GM12878 (cell line): ENCODE measurements around the gene FXYD1. TPM values are rescaled to one million over a fixed set of nuclear protein-coding genes. Genes with fewer than 3 reads are reported as not detected.

Experiments
- ATAC-seq: fragments of 200-7000 bp; cut with Tn5 transposase; 3 replicates; pipeline ENCODE4 v1.9.1; 2020; ENCODE audit warnings: mild to moderate bottlenecking, moderate library complexity
- BruUV-seq: library from RNA; stranded (reverse); fragments of 400-500 nt; replicated peaks from 2 replicates; lab custom pipeline; 2021; lab: Mats Ljungman, UMichigan
- CTCF ChIA-PET: fragments of 300-600 bp; sonication (Branson Sonifier 250); formaldehyde crosslinking; extraction: SDS; loops from one replicate; lab custom pipeline; 2021; ENCODE audit warnings: inconsistent platforms; lab: Yijun Ruan, JAX
- POLR2A ChIA-PET: fragments of 350-600 bp; formaldehyde crosslinking; extraction: SDS; loops from one replicate; lab custom pipeline; 2021; ENCODE audit warnings: inconsistent platforms; lab: Charles Lee
- RAD21 ChIA-PET: fragments of 300-600 bp; sonication (Branson Sonifier 250); formaldehyde crosslinking; loops from one replicate; lab custom pipeline; 2023; ENCODE audit warnings: antibody characterized with exemption; ENCODE audit not compliant: unreplicated experiment; lab: Charles Lee
- SMC1A ChIA-PET: fragments of 300-600 bp; sonication (Branson Sonifier 250); formaldehyde crosslinking; loops from one replicate; lab custom pipeline; 2023; ENCODE audit not compliant: unreplicated experiment, uncharacterized antibody; lab: Charles Lee
- DNase-seq: peaks from one replicate; pipeline ENCODE4 v3.0.0-alpha.2; 2011; ENCODE audit warnings: low read depth, low spot score
- FAIRE-seq: peaks from 3 replicates; lab custom pipeline; 2011; peaks lifted over from hg19 to GRCh38; lab: Jason Lieb, UNC
- H2AFZ ChIP-seq: 2 replicates; pipeline ENCODE4 v1.6.0; 2011; ENCODE audit warnings: low read depth, low read length, control low read depth; ENCODE audit not compliant: control insufficient read depth
- H3K27ac ChIP-seq: 2 replicates; pipeline ENCODE4 v1.5.1; 2011; ENCODE audit warnings: control low read depth; ENCODE audit not compliant: control insufficient read depth, insufficient read depth
- H3K27me3 ChIP-seq, 2 experiments: replicated peaks in 1 of 2; 2 replicates each; pipeline versions ENCODE4 v1.6.0 to v1.6.1; 2011; ENCODE audit warnings: low read length in 1 of 2; ENCODE audit not compliant: control insufficient read depth in 2 of 2, insufficient read depth in 2 of 2
- H3K36me3 ChIP-seq, 2 experiments: 2 replicates each; pipeline ENCODE4 v1.5.1; 2011; ENCODE audit warnings: low read length in 1 of 2; ENCODE audit not compliant: control insufficient read depth in 2 of 2, insufficient read depth in 2 of 2
- H3K4me1 ChIP-seq: 2 replicates; pipeline ENCODE4 v1.6.1; 2011; ENCODE audit warnings: mild to moderate bottlenecking, low read length, moderate library complexity, mixed read lengths; ENCODE audit not compliant: control insufficient read depth, insufficient read depth
- H3K4me2 ChIP-seq: 2 replicates; pipeline ENCODE4 v1.6.0; 2011; ENCODE audit warnings: control low read depth; ENCODE audit not compliant: control insufficient read depth, insufficient read depth
- H3K4me3 ChIP-seq: fragments of 200-600 bp; sonication (generic); 2 replicates; pipeline ENCODE4 v1.5.1; 2016
- H3K79me2 ChIP-seq: 2 replicates; pipeline ENCODE4 v1.6.0; 2011; ENCODE audit warnings: low read length; ENCODE audit not compliant: control insufficient read depth, insufficient read depth
- H3K9ac ChIP-seq: 2 replicates; pipeline ENCODE4 v1.8.0; 2011; ENCODE audit warnings: low read length, control low read depth, mixed read lengths; ENCODE audit not compliant: control insufficient read depth, insufficient read depth
- H3K9me3 ChIP-seq: replicated peaks from 3 replicates; pipeline ENCODE4 v1.5.1; 2011; ENCODE audit warnings: mild to moderate bottlenecking, low read length; ENCODE audit not compliant: control insufficient read depth, insufficient read depth
- H4K20me1 ChIP-seq: 2 replicates; pipeline ENCODE4 v1.6.0; 2011; ENCODE audit not compliant: control insufficient read depth, insufficient read depth
- ATF7 ChIP-seq: fragments of 450-650 bp; IDR thresholded peaks from 2 replicates; pipeline ENCODE4 v1.6.1; 2016; ENCODE audit warnings: low read depth, mild to moderate bottlenecking
- CHD4 ChIP-seq: fragments of 200-600 bp; sonication (generic); IDR thresholded peaks from 2 replicates; pipeline ENCODE4 v1.6.1; 2016; ENCODE audit warnings: mild to moderate bottlenecking
- CREM ChIP-seq: IDR thresholded peaks from 2 replicates; pipeline ENCODE4 v1.6.1; 2014; ENCODE audit warnings: antibody characterized with exemption, low read depth
- E4F1 ChIP-seq: fragments of 450-650 bp; IDR thresholded peaks from 2 replicates; pipeline ENCODE4 v1.6.1; 2018; ENCODE audit warnings: borderline replicate concordance, mild to moderate bottlenecking; ENCODE audit not compliant: partially characterized antibody
- NR2C2 ChIP-seq: IDR thresholded peaks from 2 replicates; pipeline ENCODE4 v1.6.1; 2011; ENCODE audit warnings: borderline replicate concordance, low read depth; ENCODE audit not compliant: control insufficient read depth, insufficient read length
- RCOR1 ChIP-seq: conservative IDR thresholded peaks from 2 replicates; pipeline ENCODE4 v1.6.1; 2012; ENCODE audit warnings: low read depth, low read length, improper control_type of control experiment
- SIX5 ChIP-seq: IDR thresholded peaks from 2 replicates; pipeline ENCODE4 v1.6.1; 2011; ENCODE audit warnings: mild to moderate bottlenecking, low read depth, low read length, moderate library complexity; ENCODE audit not compliant: severe bottlenecking
- TCF3 ChIP-seq: IDR thresholded peaks from 2 replicates; pipeline ENCODE4 v1.6.1; 2012; ENCODE audit warnings: low read depth, mild to moderate bottlenecking, low read length, borderline replicate concordance; ENCODE audit not compliant: insufficient read depth
- ZBTB40 ChIP-seq: fragments of 450-650 bp; IDR thresholded peaks from 2 replicates; pipeline ENCODE4 v1.6.1; 2016; ENCODE audit warnings: mild to moderate bottlenecking, moderate library complexity, borderline replicate concordance
- WGBS: methylation state at CpG from one replicate; pipeline ENCODE4 v1.1.6; 2016; ENCODE audit warnings: low lambda C conversion rate; ENCODE audit not compliant: insufficient replicate concordance, insufficient coverage; ENCODE audit errors: missing lambda C conversion rate; 5-methylcytosine and 5-hydroxymethylcytosine counted together
- in situ Hi-C: fragments of 300-500 bp; cut with MboI; formaldehyde crosslinking; loops from 9 replicates; pipeline ENCODE4 v1.14.3; 2018; ENCODE audit warnings: mixed read lengths
- intact Hi-C: fragments of 100-400 bp; cut with micrococcal nuclease; formaldehyde crosslinking; loops from one replicate; pipeline ENCODE4 v1.14.2; 2022; ENCODE audit not compliant: unreplicated experiment
- polyA plus RNA-seq, 11 experiments: library from polyadenylated mRNA; depleted of rRNA in 4 of 11; unstranded in 6 of 11; stranded (reverse) in 5 of 11; fragments of >200 nt; fragmentation: Nextera tagmentation in 4 of 11; fragmentation: Illumina TruSeq in 1 of 11; extraction: Ambion mirVana in 4 of 11; extraction: Trizol in 1 of 11; gene quantifications; 1 replicate in 1 of 11; 2 replicates in 10 of 11; pipeline versions ENCODE4 v1.2.1 to v1.2.3, GENCODE V29; 2011 to 2016; ENCODE audit warnings: inconsistent platforms in 2 of 11, missing spikeins in 2 of 11, low read depth in 1 of 11
- total RNA-seq, 4 experiments: library from RNA; depleted of rRNA in 3 of 4; stranded (reverse); fragments of >200 nt in 3 of 4; fragmentation: Illumina TruSeq in 1 of 4; extraction: Trizol in 1 of 4; gene quantifications; 2 replicates each; pipeline versions ENCODE4 v1.2.1 to v1.2.3, GENCODE V29; 2013 to 2021
- TF ChIP-seq, protein P1 (sequence below): IDR thresholded peaks from 2 replicates; pipeline ENCODE4 v1.6.1; 2011; ENCODE audit warnings: borderline replicate concordance, low read depth, mild to moderate bottlenecking, moderate library complexity, low read length; ENCODE audit not compliant: insufficient read depth, poor library complexity, severe bottlenecking

Gene FXYD1
- total and polyA plus RNA-seq, 10 of the 15 experiments (the other 5 are each of a cell fraction or from before 2014, with no cell fraction given), result 0.34 to 1.2 (median 0.49) TPM; not detected in 4

DNA sequence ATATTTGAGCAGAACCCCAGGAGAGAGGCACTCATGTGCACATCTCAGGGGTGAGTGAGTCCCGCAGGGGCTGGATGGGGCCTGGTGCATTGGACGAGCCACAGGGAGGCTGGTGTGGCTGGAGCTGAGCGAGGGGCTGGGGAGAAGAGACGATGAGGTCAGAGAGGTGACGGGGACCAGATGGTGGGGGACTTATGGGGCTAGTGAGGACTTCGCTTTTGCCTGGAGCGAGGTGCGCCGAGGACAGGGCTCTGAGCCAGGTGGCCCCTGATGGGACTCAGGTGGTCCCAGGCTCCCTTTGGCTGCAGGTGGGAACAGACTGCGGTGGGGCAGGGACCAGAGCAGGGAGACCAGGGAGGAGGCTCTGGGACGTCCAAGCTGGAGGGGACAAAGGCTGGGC is 29.9 kb upstream of the FXYD1 start (continued):
- TF ChIP-seq, protein P1, sequence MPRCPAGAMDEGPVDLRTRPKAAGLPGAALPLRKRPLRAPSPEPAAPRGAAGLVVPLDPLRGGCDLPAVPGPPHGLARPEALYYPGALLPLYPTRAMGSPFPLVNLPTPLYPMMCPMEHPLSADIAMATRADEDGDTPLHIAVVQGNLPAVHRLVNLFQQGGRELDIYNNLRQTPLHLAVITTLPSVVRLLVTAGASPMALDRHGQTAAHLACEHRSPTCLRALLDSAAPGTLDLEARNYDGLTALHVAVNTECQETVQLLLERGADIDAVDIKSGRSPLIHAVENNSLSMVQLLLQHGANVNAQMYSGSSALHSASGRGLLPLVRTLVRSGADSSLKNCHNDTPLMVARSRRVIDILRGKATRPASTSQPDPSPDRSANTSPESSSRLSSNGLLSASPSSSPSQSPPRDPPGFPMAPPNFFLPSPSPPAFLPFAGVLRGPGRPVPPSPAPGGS, result no peak
- TF ChIP-seq CHD4, result no peak
- no peak for TF ChIP-seq RCOR1
- TF ChIP-seq SIX5, result no peak
- TF ChIP-seq CREM, result no peak
- no peak for TF ChIP-seq TCF3
- no peak for TF ChIP-seq NR2C2

- ATAC-seq, result no peak
- no TSS peak for BruUV-seq
- TF ChIP-seq E4F1 (no peak), SIX5 (no peak), ZBTB40 (no peak), ATF7 (no peak)
These were observed 29.1 kb upstream of the FXYD1 start for GRCh38 chr19:35109395-35110112.

More at GRCh38 chr19:35109395-35110112, 29.1 kb upstream of the FXYD1 start:
- Histone ChIP-seq H3K27me3 (peaks cover 0 to 2% of the 10 kb centered on the region in 2 experiments; a peak in 1 of 4 replicates), H3K27ac (no peak overlapping the region), H4K20me1 (no peaks in the 10 kb centered on the region), H2AFZ (no peak overlapping the region), H3K4me3 (no peak overlapping the region), H3K36me3 (no peaks in the 10 kb centered on the region), H3K4me1 (no peaks in the 10 kb centered on the region), H3K4me2 (no peak overlapping the region), H3K9me3 (no peaks in the 10 kb centered on the region; the same call in 2 of the 3 replicates), H3K79me2 (no peaks in the 10 kb centered on the region), H3K9ac (no peak overlapping the region)
- 45% methylated on average over 22 of the region's 22 CpGs for WGBS
- ChIA-PET SMC1A (no interaction called here), POLR2A (no interaction called here), CTCF (interaction anchor here (0.6 to 1.4 kb wide), 2 partner anchors 89 to 108 kb away, joined by 3 to 4 read pairs; no protein-coding TSS in a partner anchor), RAD21 (no interaction called here)
- DNase-seq (no peak), FAIRE-seq (no peak)
- intact Hi-C loops (no loop called here), in situ Hi-C loops (no loop called here)
